NCI-H446 (cell line): Measurements from ENCODE around the gene UGT1A6.

Experiments
- DNase-seq, 2 experiments: peaks; one replicate each; lab custom pipeline; 2025; lab: John Stamatoyannopoulos, UW

Gene UGT1A6

DNA sequence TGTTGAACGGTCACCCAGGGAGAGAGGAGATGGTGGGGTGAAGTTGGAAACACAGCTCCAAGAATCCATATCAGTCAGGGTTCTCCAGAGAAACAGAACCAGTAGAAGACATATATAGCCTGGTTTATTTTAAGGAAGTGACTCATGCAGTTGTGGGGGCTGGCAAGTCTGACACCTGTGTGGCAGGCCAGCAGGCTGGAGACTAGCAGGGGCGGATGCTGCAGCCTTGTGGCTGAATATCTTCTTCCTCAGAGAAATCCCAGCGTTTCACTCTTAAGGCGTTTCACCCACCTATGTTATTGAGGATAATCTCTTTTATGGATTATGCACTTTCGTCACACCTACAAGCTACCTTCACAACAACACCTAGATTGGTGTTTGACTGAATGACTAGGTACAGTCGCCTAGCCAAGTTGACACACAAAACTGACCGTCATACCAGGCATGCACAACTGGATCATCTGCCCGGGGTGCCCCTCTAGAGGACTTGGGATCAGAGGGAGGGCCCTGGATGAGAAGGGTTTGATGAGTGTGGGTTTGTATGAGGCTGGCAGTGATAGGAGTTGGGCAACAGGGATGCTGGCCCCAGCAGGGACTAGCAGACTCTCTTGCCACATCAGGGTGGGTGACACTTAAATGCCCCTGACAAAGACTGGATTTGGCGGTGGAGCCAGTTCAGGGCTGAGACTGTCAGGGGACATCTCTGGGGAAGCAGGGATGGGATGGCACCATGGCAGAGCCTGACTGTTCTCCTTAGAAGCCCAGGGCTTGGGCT, 108.9 kb downstream of the UGT1A6 start:
- no peak for DNase-seq

DNA sequence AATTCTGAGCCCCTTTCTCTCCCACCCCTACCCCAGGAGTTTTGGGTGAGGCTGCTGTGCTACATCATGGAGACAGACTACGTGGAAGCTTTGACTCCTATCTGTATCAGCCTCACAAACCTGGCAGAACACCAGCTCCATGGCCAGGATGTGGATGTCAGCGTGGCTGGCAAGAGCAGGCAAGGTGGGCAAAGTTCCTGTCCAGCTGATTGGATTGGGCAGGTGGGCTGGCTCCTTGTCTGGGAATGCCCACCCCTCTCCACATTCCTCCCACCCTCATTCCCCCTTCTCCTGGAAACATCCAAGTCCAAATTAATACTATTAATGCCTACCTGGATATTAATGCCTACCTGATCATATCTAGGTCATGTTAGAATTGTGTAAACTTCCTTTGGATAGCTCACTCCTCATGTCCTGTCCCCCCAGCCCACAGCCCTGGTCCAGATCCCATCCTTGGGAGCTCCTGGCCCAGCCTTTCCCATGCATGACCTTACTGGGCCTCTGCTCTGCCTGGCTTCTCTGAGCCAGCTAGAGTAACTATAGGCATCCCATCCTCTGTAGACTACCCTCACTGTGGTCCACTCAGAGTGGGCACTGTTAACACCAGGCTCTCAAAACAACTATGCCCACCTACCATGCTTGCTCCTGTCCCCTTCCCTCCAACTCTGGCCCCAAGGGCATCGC, 109.6 kb downstream of the UGT1A6 start:
- no peak for DNase-seq

DNA sequence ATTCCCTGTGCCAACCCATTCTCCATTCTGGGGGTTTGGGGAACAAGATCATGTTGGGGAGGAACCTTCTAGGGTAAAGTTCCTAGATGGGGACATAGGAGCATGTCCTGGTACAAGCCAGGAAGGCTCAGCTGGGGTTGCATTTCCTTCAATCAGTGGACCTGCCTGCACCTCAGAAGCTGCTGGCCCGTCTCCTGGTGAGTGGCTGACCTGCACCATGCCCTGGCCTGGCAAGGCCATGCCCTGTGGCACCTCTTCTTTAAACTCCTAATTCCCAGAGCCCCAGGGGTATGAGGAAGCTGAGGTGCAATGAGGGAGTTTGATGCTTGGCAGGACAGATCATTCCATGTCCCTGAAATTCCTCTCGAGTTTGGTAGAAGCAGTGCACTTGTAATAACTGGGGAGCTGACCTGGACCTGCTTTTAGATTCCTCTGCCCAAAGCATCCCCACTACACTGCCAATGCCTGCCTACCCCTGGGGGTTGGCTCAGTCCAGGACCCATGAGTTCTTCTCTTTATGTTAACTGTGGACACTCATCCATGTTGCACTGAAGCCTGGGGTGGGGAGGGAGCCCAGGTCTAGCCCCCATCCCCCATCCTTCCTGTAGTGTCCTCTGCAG, 110.7 kb downstream of the UGT1A6 start:
- DNase-seq: no peak

DNA sequence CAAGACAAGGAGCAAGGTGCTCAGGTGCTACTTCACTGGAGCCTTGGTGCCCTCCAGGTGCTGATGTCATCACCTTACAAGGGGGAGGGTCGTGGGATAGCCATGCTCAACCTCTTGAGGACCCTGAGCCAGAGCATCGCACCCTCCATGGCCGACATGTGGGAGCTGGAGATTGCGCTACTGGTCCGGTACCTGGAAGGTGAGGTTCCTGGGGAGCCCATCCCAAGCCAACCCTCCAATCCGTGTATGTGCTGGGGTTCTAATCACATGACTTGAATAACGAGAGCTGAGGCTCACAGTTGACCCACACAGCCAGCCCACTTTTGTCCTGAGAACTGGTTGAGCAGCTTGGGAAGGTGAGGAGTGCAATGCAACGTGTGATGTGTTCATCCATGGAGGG, 111.3 kb downstream of the UGT1A6 start:
- DNase-seq: no peak

DNA sequence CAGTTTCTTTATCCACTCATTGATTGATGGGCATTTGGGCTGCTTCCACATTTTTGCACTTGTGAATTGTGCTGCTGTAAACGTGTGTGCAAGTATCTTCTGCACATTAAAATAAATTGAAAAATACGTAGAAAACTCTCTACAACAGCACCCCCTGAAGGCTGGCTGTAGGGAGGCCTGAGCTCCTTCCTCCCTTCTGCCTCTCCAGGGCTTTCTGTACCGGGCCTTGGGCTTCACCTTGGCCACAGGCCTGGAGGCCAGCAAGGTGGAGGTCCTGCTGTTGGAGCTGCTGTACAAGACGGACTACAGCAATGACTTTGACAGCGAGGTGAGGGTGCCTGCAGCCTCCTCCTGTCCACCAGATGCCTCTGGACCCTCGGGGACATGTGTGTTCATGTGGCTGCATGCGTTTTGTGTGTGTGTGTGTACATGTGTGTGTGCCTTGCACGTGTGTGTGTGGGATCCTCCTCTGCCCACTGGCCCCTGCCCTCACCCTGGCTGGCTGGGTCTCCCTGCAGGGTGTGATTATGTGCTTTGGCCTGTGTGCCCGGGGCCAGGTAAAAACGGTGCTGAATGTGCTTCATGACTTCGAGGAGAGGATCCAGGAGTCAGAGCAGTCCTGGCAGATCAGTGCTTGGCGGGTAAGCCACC, 114.7 kb downstream of the UGT1A6 start:
- no peak for DNase-seq

DNA sequence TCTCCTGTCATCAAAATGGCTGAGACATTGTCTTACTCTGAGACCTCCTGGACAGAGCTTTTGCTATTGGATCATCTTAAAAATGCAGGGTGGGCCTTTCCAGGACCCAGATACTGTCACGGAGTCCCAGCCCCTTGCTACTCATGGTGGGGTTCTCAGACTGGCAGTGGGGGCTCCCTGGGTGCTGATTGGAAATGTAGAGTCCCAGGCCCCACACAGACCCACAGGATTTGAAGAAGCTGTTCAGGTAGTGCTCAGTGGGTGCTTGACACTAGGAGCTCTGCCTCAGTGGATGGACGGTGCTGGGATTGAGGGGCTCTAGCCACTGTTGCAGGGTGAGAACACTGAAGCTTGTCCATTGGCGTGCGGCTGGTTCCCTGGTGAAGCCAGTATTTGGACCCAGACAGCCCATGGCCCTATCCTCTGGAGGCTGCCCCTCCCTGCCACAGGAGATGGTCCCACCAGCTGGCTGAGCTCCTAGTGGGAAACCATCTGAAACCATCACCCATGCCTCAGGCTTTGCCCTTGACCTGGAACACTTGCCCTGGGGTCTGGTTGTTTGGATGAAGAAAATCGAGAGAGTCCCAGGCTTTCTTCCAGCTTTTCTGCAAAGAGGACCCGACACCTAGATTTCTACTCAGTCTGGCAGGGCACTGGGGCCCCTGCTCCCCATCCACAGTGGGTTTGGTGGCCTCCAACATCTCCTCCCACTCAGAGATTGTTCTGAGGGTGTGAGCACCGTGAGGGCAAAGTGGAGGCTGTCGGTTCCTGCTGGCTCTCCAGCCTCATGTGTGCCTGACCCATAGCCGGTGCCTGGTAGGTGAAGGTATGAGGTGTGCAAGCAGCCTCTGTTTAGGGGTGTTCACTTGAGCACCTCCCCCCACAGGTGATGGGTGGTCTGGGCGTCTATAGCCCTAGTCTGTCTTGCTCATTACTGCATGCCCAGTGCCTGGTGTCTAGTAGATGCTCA, 115.6 kb downstream of the UGT1A6 start:
- no peak for DNase-seq

DNA sequence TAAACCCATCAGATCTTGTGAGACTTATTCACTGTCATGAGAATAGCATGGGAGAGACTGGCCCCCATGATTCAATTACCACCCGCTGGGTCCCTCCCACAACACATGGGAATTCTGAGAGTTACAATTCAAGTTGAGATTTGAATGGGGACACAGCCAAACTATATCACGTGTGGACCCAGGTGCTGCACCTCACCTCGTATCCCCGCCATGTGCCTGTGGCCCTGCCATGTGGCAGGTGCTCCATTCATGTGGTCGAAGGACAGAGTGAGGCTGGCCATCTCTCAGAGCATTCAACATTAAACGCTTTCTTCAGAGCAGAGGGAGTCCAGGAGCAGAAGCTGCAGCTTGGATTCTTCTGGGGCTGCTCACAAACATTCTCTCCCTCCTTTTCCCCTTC, 117.7 kb downstream of the UGT1A6 start:
- DNase-seq: no peak

DNA sequence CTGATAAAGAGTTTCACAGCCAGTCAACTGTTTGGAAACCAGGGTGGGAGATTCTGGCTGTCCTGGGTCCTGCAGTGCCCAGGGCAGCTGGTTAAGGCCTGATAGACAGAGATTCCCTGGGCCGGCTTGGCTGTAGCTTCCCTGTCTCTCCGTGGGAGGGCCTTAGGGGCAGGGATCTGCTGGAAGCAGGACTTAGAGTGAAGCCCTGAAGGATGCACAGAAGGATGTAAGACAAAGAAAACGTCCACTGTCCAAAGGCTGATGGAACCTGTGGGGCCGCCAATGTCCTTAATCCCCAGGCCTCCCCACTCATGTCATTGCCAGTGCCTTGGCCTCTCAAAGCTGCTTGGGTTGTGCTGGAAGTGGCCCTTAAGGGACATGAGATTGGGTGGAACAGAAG, 118.4 kb downstream of the UGT1A6 start:
- DNase-seq: no peak

DNA sequence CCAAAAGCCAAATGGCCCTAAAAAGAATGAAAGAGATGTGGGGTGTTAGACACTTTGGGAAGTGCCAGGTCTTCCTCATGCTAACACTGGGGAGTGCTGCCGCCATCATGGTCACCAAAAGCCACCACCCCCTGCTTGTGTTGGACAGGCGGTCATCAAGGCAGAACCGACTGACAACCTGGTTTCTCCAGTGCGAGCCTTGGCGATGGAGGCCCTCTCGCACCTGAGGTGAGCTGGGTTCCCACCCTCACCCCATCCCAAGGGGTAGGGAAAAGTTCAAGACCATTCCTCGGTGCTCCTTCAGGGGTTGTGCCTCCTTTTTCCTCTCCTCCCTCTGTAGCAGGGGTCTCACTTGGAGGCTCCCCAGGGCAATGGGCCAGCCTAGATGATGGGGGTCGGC, 119.0 kb downstream of the UGT1A6 start:
- DNase-seq: no peak

DNA sequence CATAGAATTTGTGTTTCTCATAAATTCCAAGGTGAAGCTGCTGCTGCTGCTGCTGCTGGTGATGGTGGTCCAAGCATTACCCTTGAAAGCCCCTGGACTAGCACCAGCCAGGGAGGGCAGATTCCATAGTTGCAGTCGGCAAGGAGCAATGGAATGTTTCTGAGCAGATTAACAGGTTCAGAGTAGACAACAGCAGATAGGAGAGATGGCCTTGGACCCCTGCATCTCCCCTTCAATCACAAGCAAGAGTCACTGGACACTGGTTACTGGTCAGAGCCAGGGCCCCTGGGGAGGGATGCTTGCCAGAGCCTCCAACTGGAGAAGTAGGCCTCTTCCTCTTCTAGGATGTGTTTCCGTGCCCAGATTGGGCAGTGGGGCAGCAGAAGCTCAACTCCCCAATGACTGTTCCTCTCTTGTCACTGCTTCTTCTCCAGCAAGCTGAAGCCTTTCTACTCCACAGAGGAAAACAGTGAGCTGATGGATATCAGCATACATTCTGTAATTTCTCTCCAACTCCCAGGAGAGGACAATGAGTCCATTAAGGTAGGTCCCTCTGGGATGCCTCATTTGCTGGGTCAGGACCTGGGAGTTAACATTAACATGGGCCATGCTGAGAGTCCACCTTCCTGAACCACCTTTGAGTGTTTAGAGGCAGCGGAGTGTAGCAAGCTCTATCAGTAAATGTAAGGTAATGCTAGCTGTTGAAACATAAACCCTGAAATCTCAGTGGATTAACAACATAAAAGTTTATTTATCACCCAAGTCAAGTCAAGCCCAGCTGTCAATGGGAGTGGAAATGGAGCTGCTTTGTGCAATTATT, 120.8 kb downstream of the UGT1A6 start:
- DNase-seq: no peak

DNA sequence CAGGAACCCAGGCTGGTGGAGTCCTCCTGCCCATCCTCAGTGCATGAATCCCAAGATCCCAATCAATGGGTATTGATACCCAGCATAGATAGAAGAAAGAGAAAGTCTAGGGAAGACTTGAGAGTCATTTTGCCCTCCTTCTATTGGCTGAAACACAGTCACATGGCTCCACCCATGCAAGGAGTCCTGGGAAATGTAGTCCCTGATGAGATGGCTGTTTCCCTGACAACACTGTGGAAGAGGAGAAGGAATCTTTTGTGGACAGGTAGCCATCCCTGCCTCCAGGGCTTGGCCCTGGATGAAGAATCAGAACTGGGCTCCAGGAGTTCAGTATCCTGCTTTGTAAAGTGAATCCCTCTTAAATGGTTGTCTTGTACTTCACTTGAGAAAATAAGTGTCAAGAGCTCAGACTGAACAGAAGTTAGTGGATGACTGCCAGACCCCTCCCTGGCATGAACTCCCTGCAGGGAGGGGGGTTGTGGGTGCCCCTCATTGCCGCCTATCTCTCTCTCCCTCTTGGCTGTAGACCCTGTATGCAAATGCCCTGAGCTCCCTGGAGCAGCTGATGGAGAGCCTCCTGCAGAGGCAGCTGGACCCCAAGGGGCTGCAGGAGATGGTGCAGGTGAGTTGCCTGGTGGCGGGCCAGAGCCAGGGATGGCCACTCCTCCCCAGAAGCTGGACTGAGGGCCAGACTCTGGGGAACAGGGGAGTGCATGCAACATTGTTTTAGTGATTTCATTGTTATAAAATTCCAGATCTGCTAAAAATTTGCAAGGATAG, 121.6 kb downstream of the UGT1A6 start:
- DNase-seq: no peak

DNA sequence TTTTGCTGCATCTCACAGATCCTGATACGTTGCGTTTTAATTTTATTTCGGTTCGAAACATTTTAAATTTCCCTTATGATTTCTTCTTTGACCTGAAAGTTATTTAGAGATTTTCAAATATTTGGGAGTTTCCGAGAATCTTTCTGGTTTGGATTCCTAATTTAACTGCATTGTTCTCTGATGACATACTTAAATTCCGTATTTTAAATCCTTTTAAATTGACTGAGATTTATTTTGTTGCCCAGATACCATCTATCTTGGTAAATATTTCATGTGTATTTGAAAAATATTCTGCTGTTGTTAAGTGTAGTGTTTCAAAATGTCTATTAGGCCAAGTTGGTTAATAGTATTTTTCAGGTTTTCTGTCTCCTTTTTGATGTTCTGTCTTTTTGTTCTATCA, 123.2 kb downstream of the UGT1A6 start:
- DNase-seq: no peak

DNA sequence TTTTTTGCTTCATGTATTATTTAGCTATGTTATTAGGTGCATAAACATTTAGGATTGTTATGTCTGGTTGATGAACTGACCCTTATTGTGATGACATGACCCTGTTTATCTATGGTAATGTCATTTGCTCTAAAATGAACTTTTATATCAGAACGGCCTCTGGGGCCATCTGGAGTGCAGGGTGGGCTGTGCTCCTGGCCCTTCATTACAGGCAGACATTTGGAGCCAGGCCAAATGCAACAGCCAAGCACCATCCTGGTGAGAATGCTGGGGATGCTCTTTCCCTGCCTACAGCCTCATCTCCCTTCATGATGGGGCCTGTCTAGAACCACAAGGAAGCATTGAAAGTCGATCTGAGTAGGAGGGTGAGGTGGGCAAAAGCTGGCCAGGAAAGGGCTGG, 123.6 kb downstream of the UGT1A6 start:
- DNase-seq: no peak

DNA sequence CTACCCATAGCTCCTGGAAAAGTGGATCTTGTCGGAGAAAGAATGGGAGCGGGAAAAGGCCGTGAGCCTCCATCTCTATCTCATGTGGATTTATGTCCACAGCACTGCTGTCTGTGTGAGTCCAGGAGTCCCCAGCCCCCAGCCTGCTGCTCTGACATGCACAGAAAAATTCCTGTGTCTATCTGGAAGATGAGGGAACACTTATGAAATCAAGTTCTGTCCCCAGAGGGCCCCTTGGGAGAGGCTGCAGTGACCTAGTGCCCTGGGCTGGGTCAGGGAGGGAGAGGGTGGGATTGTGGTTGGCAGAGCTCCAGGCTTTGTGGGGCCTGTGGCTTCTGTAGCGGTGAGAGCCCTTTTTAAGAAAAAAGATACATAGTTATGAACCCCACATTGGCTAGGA, 124.1 kb downstream of the UGT1A6 start:
- DNase-seq: no peak

DNA sequence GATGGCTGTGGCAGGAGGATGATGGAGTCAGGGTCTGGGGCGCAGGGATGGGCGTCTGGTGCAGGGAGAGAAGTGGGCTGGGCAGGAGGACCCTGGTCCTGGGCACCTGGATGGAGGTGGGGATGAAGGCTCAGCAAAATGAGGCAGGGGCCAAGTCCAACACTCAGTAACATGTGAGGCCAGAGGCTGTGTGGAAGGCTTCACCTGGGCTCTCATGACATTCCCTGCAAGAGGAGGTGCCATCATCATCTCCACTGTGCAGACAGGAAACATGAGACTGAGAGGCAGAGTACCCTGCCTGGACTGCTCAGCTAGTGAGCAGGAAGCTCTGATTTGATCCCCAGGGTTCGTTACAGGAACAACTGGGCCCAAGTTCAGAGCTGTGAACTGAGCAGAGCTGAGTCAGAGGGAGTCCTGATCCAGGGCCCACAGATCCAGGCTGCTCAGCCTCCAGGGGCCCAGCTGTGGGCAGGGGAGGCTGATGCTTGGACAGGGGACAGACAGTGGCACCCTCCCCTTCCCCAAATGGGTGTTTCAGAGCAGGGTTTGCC, 124.7 kb downstream of the UGT1A6 start:
- DNase-seq: no peak

DNA sequence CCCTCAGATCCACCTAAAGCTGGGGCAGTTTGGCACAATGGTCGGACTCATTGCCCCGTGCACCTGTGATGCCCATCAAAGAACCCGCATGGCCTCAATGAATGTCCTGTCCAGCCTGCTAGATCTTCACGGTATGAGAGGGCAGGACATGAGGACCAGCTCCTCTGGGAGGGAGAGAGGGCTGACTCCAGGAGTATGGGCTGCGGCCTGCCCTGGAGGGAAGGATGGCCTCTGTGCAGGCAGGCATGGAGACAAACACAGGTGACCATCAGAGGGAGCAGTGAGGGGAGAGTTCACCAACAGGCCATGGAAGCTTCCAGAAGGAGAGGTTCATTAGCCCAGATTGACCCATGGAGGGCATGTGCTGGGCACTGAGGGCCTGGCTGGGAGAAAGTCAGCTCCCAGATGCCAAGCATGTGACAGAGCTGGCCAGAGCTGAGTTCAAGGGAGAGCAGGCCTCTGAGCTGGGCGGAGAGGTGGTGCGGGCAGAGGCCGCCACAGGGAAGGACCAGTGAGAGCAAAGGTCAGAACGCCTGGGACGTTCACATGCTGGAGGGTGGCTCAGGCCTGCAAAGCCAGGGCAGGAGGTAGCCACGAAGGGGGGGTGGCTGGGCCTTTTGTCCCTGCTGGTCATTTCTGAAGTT, 125.4 kb downstream of the UGT1A6 start:
- DNase-seq: no peak

DNA sequence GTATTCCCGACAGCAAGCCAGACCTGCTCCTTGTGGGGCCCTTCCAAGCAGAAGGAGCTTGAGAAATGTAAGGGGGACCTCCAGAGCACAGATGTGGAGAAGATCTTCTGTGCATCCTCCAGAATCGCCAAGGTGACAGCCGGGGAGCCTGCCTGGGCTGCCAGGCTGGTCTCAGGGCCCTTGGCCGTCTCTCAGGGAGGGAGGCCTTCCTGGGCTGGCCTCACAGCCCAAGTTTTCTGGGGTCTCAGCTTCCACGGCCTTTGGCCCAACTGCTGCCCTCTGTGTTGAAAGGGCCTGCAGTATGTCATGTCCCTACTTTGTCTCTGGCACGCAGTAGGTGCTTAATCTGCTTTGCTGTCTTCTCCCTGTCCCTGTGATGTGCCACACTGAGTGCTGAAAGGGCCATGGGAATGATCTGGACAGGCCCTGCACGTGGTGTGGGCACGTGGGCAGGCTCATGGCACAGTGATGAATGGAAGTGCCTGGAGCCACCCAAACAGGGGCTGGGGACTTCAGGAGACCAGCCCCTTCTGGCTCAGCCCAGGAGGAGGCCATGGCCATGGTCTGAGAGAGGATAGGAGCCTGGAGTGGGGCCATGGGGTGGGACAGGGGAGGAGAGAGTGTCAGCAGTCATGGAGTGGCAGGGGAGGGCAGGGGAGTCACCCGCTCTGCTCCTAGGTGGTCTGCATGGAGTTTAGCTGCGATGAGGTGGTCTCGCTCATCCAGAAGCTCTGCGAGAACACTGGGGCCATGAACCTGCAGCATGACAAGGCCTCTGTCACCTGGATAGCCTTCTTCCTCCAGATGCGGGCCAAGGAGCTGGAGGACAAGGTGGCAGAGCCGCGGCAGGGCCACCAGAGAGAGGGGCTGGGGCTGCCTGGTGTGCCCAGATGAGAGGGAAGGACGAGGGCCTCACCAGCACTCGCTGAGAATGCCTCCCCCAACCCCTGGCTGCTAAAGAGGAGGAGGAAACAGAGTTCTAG, 126.2 kb downstream of the UGT1A6 start:
- no peak for DNase-seq
